Activated CD8-positive, alpha-beta memory T cell treated with anti-CD3 and anti-CD28 coated beads, Interleukin-2, amount 50 U/mL, for 1 hour (primary cell): Measurements from ENCODE around the gene DIP2C.
"Not testable (repeated sequence)": the region's sequence is repeated elsewhere in the genome, so short reads cannot be mapped to it uniquely, and the experiment has no call there.

Experiments used
- DNase-seq: peaks from one replicate; pipeline ENCODE4 v3.0.0-alpha.2; 2020; ENCODE audit errors: extremely low read depth

Gene DIP2C

GRCh38 chr10:610642-611305, 78.7 kb downstream of the DIP2C start:
- DNase-seq: not testable (repeated sequence)

- DNase-seq: no peak
Measured at GRCh38 chr10:609868-610545, 79.5 kb downstream of the DIP2C start.

GRCh38 chr10:609262-609658, 80.2 kb downstream of the DIP2C start:
- DNase-seq: no peak

- no peak for DNase-seq
Measured at GRCh38 chr10:608331-609261, 80.9 kb downstream of the DIP2C start.

GRCh38 chr10:607545-608185, 81.8 kb downstream of the DIP2C start:
- DNase-seq: no peak

- DNase-seq: no peak
Measured at GRCh38 chr10:606762-607544, 82.5 kb downstream of the DIP2C start.

- DNase-seq: no peak
Measured at GRCh38 chr10:605632-606325, 83.7 kb downstream of the DIP2C start.

GRCh38 chr10:604716-605631, 84.5 kb downstream of the DIP2C start:
- no peak for DNase-seq

GRCh38 chr10:603745-604144, 85.7 kb downstream of the DIP2C start:
- no peak for DNase-seq

- DNase-seq: no peak
Measured at GRCh38 chr10:602391-603005, 87.0 kb downstream of the DIP2C start.

GRCh38 chr10:601660-601963, 87.9 kb downstream of the DIP2C start:
- DNase-seq: no peak

- DNase-seq: no peak
Measured at GRCh38 chr10:600876-601659, 88.4 kb downstream of the DIP2C start.

GRCh38 chr10:600234-600633, 89.2 kb downstream of the DIP2C start:
- no peak for DNase-seq

- no peak for DNase-seq
Measured at GRCh38 chr10:599767-600166, 89.7 kb downstream of the DIP2C start.

GRCh38 chr10:598415-599170, 90.9 kb downstream of the DIP2C start:
- DNase-seq: no peak

GRCh38 chr10:597976-598375, 91.5 kb downstream of the DIP2C start:
- no peak for DNase-seq

GRCh38 chr10:596725-597345, 92.6 kb downstream of the DIP2C start:
- no peak for DNase-seq
